IMR-90 (cell line): ENCODE measurements around the gene ZFR.

Experiments
- BHLHE40 ChIP-seq: fragments of 150-350 bp; IDR thresholded peaks from 2 replicates; pipeline ENCODE4 v1.6.1; 2016; ENCODE audit warnings: mild to moderate bottlenecking, low read depth, low read length
- CEBPB ChIP-seq: IDR thresholded peaks from 2 replicates; pipeline ENCODE4 v1.6.1; 2012; ENCODE audit warnings: low read depth, low read length, improper control_type of control experiment
- CTCF ChIP-seq: conservative IDR thresholded peaks from 2 replicates; pipeline ENCODE4 v1.5.1; 2012; ENCODE audit warnings: mild to moderate bottlenecking, low read depth, low read length, improper control_type of control experiment
- MAFK ChIP-seq: IDR thresholded peaks from 2 replicates; pipeline ENCODE4 v1.6.1; 2012; ENCODE audit warnings: low read depth, low read length, improper control_type of control experiment
- POLR2A ChIP-seq: IDR thresholded peaks from 2 replicates; pipeline ENCODE4 v1.6.1; 2012; ENCODE audit warnings: mild to moderate bottlenecking, low read depth, low read length
- RAD21 ChIP-seq: IDR thresholded peaks from 2 replicates; pipeline ENCODE4 v1.6.1; 2012; ENCODE audit warnings: low read length, improper control_type of control experiment
- USF2 ChIP-seq: fragments of 150-350 bp; IDR thresholded peaks from 2 replicates; pipeline ENCODE4 v1.6.1; 2017; ENCODE audit warnings: mild to moderate bottlenecking, antibody characterized with exemption, low read length, low read depth

GRCh38 chr5:32420506-32420905 is 24.0 kb downstream of the ZFR start:
- TF ChIP-seq CTCF (no peak), CEBPB (no peak), POLR2A (no peak), USF2 (no peak), BHLHE40 (no peak), MAFK (no peak), RAD21 (peak; percentile 5; the same call in 1 of the 2 replicates)
